H1 (cell line): ENCODE results near the gene DDX31. TPM values are rescaled to one million over a fixed set of nuclear protein-coding genes. Genes with fewer than 3 reads are reported as not detected.

Source experiments
- TCF12 ChIP-seq: IDR thresholded peaks from 2 replicates; pipeline ENCODE4 v1.6.1; 2011; ENCODE audit warnings: low read depth, mild to moderate bottlenecking, low read length
- polyA plus RNA-seq, 7 experiments: library from polyadenylated mRNA; depleted of rRNA in 3 of 7; stranded (reverse) in 5 of 7; unstranded in 2 of 7; fragments of >200 nt in 5 of 7; fragments of 200-250 nt in 2 of 7; gene quantifications; 1 replicate in 5 of 7; 2 replicates in 1 of 7; 4 replicates in 1 of 7; pipeline versions ENCODE4 v1.2.1 to v1.2.3, GENCODE V29; 2011 to 2013; ENCODE audit warnings: missing spikeins in 2 of 7, mixed read lengths in 2 of 7
- total RNA-seq: library from RNA; stranded (reverse); fragmentation: NEBNext Ultra II Directional; extraction: Animal tissue kit (Norgen Biotek cat#: 25700); gene quantifications from 2 replicates; pipeline ENCODE4 v1.2.1, GENCODE V29; 2021

DDX31 gene
- total and polyA plus RNA-seq, 2 of the 8 experiments (the other 6 are each of a cell fraction or from before 2014, with no cell fraction given), result 9.5 to 23.7 TPM

- TF ChIP-seq TCF12, result no peak
- TF ChIP-seq, all 59 proteins: peak for 0
Measured at GRCh38 chr9:132638240-132638639, 31.5 kb downstream of the DDX31 start (continued).
